ENCODE data around the gene IL22RA2. TPM values are rescaled to one million over a fixed set of nuclear protein-coding genes. Genes with fewer than 3 reads are reported as not detected.

Gene IL22RA2
- total RNA-seq, 1 experiment from 2014 or later, result not detected

DNA sequence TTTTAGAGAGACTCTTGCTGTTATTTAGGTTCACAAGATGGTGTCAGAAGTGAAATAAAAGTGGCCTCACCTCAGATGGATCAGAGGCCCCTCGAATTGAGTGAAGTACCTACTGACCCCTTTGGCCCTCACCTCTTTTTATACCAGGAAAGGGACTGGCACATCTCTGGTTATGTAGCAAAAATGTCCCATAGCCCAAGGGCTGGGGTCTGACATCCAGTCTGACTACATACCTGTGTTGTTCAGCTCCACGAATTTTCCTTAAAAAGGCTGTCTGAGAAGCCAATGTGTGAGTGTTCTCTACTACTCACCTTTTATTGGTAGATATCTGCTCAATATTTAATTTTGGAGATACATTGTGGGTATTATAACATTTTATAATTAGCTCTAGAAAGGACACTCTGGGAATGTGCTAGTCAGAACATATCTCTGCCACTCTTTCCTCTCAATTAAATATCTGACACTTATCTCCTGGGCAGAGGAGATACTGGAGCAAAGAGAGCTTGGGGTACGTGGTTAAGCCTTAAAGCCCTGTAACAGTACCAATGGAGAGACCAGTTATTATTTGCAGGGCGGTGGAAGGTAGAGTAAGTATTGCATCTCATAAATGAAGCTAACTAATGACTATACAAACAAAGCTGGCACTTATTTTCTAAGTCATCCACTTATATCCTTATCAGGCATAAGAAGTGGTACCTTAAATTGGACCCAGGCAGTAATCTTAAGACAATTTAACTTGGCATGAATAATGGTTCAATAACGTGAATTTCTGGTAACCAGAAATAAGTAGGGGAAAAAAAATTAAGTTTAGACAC, 20.0 kb upstream of the IL22RA2 start:
- Histone ChIP-seq H3K79me2 (ENCODE audit: low read length) (no peaks in the 10 kb centered on the region), H3K36me3 (ENCODE audit: low read depth, low read length) (peaks cover 10% of the 10 kb centered on the region), H3K9me3 (ENCODE audit: low read length) (0 out of 2 replicates have a peak, but pooled peaks cover 10% of the 10 kb centered on the region), H3K4me2 (ENCODE audit: low read length) (no peak overlapping the region), H3F3A (ENCODE audit: low read length, unreplicated experiment) (no peaks in the 10 kb centered on the region), H3K4me3 (ENCODE audit: low read length) (no peak overlapping the region), H3K9me2 (replicated peaks; ENCODE audit: low read length) (no peaks in the 10 kb centered on the region), H3K27ac (ENCODE audit: low read length) (no peak overlapping the region), H4K20me1 (ENCODE audit: low read length) (no peaks in the 10 kb centered on the region), H3K4me1 (ENCODE audit: insufficient read depth, low read length) (no peaks in the 10 kb centered on the region), H3K9ac (ENCODE audit: low read length) (no peak overlapping the region), H3K27me3 (ENCODE audit: low read length) (no peaks in the 10 kb centered on the region), H2AFZ (ENCODE audit: low read length) (no peak overlapping the region)
- no peak for ATAC-seq
- DNase-seq, result no peak
- BruUV-seq (replicated peaks), result no TSS peak
- intact Hi-C loops (cut with micrococcal nuclease), result no loop called here
- TF ChIP-seq EZH2phosphoT487 (IDR thresholded peaks at IDR 0.05; ENCODE audit: borderline replicate concordance, low read length) (no peak), EZH2 (IDR thresholded peaks at IDR 0.05; ENCODE audit: low read length, unreplicated experiment) (no peak)
- TF ChIP-seq, protein P1, sequence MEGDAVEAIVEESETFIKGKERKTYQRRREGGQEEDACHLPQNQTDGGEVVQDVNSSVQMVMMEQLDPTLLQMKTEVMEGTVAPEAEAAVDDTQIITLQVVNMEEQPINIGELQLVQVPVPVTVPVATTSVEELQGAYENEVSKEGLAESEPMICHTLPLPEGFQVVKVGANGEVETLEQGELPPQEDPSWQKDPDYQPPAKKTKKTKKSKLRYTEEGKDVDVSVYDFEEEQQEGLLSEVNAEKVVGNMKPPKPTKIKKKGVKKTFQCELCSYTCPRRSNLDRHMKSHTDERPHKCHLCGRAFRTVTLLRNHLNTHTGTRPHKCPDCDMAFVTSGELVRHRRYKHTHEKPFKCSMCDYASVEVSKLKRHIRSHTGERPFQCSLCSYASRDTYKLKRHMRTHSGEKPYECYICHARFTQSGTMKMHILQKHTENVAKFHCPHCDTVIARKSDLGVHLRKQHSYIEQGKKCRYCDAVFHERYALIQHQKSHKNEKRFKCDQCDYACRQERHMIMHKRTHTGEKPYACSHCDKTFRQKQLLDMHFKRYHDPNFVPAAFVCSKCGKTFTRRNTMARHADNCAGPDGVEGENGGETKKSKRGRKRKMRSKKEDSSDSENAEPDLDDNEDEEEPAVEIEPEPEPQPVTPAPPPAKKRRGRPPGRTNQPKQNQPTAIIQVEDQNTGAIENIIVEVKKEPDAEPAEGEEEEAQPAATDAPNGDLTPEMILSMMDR (conservative IDR thresholded peaks at IDR 0.05; ENCODE audit: low read depth, low read length), result no peak
- CTCF ChIA-PET, result no interaction called here
- POLR2A ChIA-PET (ENCODE audit: unreplicated experiment), result no interaction called here

DNA sequence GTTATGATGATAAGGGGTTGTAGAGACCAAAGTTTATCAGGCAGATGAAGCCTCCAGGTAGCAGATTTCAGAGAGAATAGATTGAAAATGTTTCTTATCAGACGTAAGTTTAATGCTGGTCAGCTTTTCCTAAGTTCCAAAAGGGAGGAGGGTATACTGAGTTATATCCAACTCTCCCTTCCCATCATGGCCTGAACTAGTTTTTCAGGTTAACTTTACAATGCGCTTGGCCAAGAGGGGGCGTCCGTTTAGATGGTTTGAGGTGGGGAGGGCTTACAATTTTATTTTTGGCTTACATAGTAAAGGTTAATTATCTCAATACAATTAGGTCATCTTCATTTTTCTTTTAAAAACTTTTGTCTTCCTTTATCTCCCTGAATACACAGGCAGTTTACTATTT, 19.4 kb upstream of the IL22RA2 start:
- intact Hi-C loops (cut with micrococcal nuclease), result no loop called here
- H3K4me1 ChIP-seq (ENCODE audit: insufficient read depth, low read length), result no peaks in the 10 kb centered on the region
- H3K9me3 ChIP-seq (ENCODE audit: low read length), result 0 out of 2 replicates have a peak, but pooled peaks cover 13% of the 10 kb centered on the region
- no peak overlapping the region for H3K27ac ChIP-seq (ENCODE audit: low read length)
- H2AFZ ChIP-seq (ENCODE audit: low read length), result no peak overlapping the region
- DNase-seq (no peak), ATAC-seq (no peak)
- peaks cover 3% of the 10 kb centered on the region; the same call in 1 of the 2 replicates for H3K36me3 ChIP-seq (ENCODE audit: low read depth, low read length)
- BruUV-seq (replicated peaks), result no TSS peak
- H3K9me2 ChIP-seq (replicated peaks; ENCODE audit: low read length), result no peaks in the 10 kb centered on the region
- no peaks in the 10 kb centered on the region for H3F3A ChIP-seq (ENCODE audit: low read length, unreplicated experiment)
- H3K27me3 ChIP-seq (ENCODE audit: low read length), result no peaks in the 10 kb centered on the region
- no peak overlapping the region for H3K4me3 ChIP-seq (ENCODE audit: low read length)
- H3K79me2 ChIP-seq (ENCODE audit: low read length), result no peaks in the 10 kb centered on the region
- ChIA-PET POLR2A (ENCODE audit: unreplicated experiment) (no interaction called here), CTCF (interaction anchor here (0.5 kb wide), 1 partner anchor 122 kb away, joined by 11 read pairs; no protein-coding TSS in a partner anchor)
- TF ChIP-seq, protein P1 (conservative IDR thresholded peaks at IDR 0.05; ENCODE audit: low read depth, low read length), result no peak
- TF ChIP-seq EZH2phosphoT487 (IDR thresholded peaks at IDR 0.05; ENCODE audit: borderline replicate concordance, low read length), result no peak
- no peak for TF ChIP-seq EZH2 (IDR thresholded peaks at IDR 0.05; ENCODE audit: low read length, unreplicated experiment)
- no peak overlapping the region for H3K4me2 ChIP-seq (ENCODE audit: low read length)
- no peak overlapping the region for H3K9ac ChIP-seq (ENCODE audit: low read length)
- H4K20me1 ChIP-seq (ENCODE audit: low read length), result no peaks in the 10 kb centered on the region

DNA sequence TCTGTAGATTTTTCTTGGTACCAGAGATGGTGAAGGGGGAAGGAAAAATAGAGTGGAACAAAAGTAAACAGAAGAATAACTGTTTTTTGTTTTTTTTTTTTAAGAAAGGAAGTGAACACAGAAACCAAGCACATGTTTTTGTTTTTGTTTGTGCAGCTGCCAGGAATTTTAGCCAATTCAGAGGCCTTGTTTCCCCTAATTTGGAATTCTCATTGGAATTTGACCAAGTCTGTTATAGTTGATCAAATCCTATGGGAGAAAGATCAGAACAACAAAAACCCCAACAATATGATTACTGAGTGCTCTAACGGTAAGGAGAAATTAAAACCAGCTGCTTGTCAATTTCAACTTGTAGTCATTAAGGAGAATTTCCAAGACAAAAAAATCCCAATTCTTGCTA, 18.2 kb upstream of the IL22RA2 start:
- no peak for TF ChIP-seq EZH2 (IDR thresholded peaks at IDR 0.05; ENCODE audit: low read length, unreplicated experiment)
- TF ChIP-seq, protein P1 (conservative IDR thresholded peaks at IDR 0.05; ENCODE audit: low read depth, low read length), result no peak
- no peak for TF ChIP-seq EZH2phosphoT487 (IDR thresholded peaks at IDR 0.05; ENCODE audit: borderline replicate concordance, low read length)
- intact Hi-C loops (cut with micrococcal nuclease), result no loop called here
- Histone ChIP-seq H3K9me3 (ENCODE audit: low read length) (0 out of 2 replicates have a peak, but pooled peaks cover 13% of the 10 kb centered on the region), H3K27ac (ENCODE audit: low read length) (no peak overlapping the region), H3K4me1 (ENCODE audit: insufficient read depth, low read length) (no peaks in the 10 kb centered on the region), H3K36me3 (ENCODE audit: low read depth, low read length) (no peaks in the 10 kb centered on the region), H3K9ac (ENCODE audit: low read length) (no peak overlapping the region), H3K4me3 (ENCODE audit: low read length) (no peak overlapping the region), H3K9me2 (replicated peaks; ENCODE audit: low read length) (no peaks in the 10 kb centered on the region), H4K20me1 (ENCODE audit: low read length) (no peaks in the 10 kb centered on the region), H2AFZ (ENCODE audit: low read length) (no peak overlapping the region), H3K4me2 (ENCODE audit: low read length) (no peak overlapping the region), H3K27me3 (ENCODE audit: low read length) (no peaks in the 10 kb centered on the region), H3F3A (ENCODE audit: low read length, unreplicated experiment) (no peaks in the 10 kb centered on the region), H3K79me2 (ENCODE audit: low read length) (no peaks in the 10 kb centered on the region)
- DNase-seq, result no peak
- BruUV-seq (replicated peaks), result no TSS peak
- no peak for ATAC-seq
- ChIA-PET CTCF (no interaction called here), POLR2A (ENCODE audit: unreplicated experiment) (no interaction called here)
